Heart right ventricle (tissue), 16 donors: Measurements from ENCODE around the gene PTPRN2. TPM values are rescaled to one million over a fixed set of nuclear protein-coding genes. Genes with fewer than 3 reads are reported as not detected.

ENCODE experiments used
- ATAC-seq, 8 donors: fragments of 200-7000 bp; cut with Tn5 transposase; one replicate each; pipeline ENCODE4 v1.9.1; 2020; ENCODE audit warnings: mild to moderate bottlenecking in 8 of 8, moderate library complexity in 8 of 8, moderate number of reproducible peaks in 1 of 8
- DNase-seq, 2 donors: peaks; one replicate each; pipeline ENCODE4 v3.0.0-alpha.2; 2020
- H3K27ac ChIP-seq, 10 donors: fragments of 200-600 bp; sonication (generic) in 2 of 10; one replicate each; pipeline versions ENCODE4 v1.5.0 to v1.8.0; 2020 to 2022; ENCODE audit warnings: mild to moderate bottlenecking in 3 of 10
- H3K27me3 ChIP-seq, 7 donors: fragments of 200-600 bp; one replicate each; pipeline ENCODE4 v1.8.0; 2021 to 2022; ENCODE audit warnings: mild to moderate bottlenecking in 2 of 7
- H3K36me3 ChIP-seq, 9 donors: fragments of 200-600 bp; sonication (generic) in 1 of 9; one replicate each; pipeline versions ENCODE4 v1.5.0 to v1.8.0; 2020 to 2022; ENCODE audit warnings: mild to moderate bottlenecking in 2 of 9
- H3K4me1 ChIP-seq, 9 donors: fragments of 200-600 bp; sonication (generic) in 1 of 9; one replicate each; pipeline versions ENCODE4 v1.5.0 to v1.8.0; 2020 to 2022; ENCODE audit warnings: mild to moderate bottlenecking in 4 of 9
- H3K4me3 ChIP-seq, 10 donors: fragments of 200-600 bp; sonication (generic) in 2 of 10; one replicate each; pipeline versions ENCODE4 v1.5.0 to v1.8.0; 2020 to 2022; ENCODE audit warnings: mild to moderate bottlenecking in 7 of 10, moderate library complexity in 2 of 10
- H3K9me3 ChIP-seq, 11 donors: fragments of 200-600 bp in 10 of 11; sonication (generic) in 2 of 11; one replicate each; pipeline versions ENCODE4 v1.5.0 to v1.8.0; 2013 to 2022; ENCODE audit warnings: mild to moderate bottlenecking in 2 of 11, control low read depth in 1 of 11, moderate library complexity in 1 of 11
- WGBS, 2 donors: extraction: QIAGEN DNeasy Blood & Tissue Kit; methylation state at CpG; one replicate each; pipeline ENCODE4 v1.1.7; 2013; ENCODE audit warnings: inconsistent platforms in 1 of 2; 5-methylcytosine and 5-hydroxymethylcytosine counted together
- intact Hi-C, 10 donors: fragments of 100-400 bp; cut with DNase I; formaldehyde crosslinking; loops; one replicate each; pipeline versions ENCODE4 v1.11.1 to v1.14.2; 2022
- polyA plus RNA-seq, 2 donors: library from polyadenylated mRNA; stranded (reverse); fragments of 200-250 nt; gene quantifications; one replicate each; pipeline ENCODE4 v1.2.3, GENCODE V29; 2013
- total RNA-seq, 10 donors: library from RNA; stranded (reverse); fragmentation: NEBNext Ultra II Directional in 3 of 10; extraction: Animal tissue kit (Norgen Biotek cat#: 25700) in 3 of 10; gene quantifications; one replicate each; pipeline versions ENCODE4 v1.2.1 to v1.2.4, GENCODE V29; 2021 to 2023
- TF ChIP-seq, protein P1 (sequence below), 9 donors: fragments of 200-600 bp; sonication (generic) in 2 of 9; IDR thresholded peaks; one replicate each; pipeline versions ENCODE4 v1.5.0 to v1.8.0; 2021 to 2022; ENCODE audit warnings: antibody characterized with exemption in 9 of 9, mild to moderate bottlenecking in 5 of 9, moderate library complexity in 1 of 9
- donor health status: Arrhythmogenic right ventricular cardiomyopathy.
- donor health status: ischemic (EF 13 %, LVEDD 7.1; RV severe dilation, severe dysfunction).
- donor health status: healthy with polysubstance abuse.
- donor health status: DM: no; HTN: yes; CAD: no.
- donor health status: DM: no; HTN: no; CAD: no.
- donor health status: ischemic (EF 25% LVEDD 6.9; RV normal size, moderate dysfunction).
- donor health status: ischemic (EF 25% LVEDD 5.7; RV mildly dilated, moderate dysfunction).
- donor health status: healthy.
- donor health status: DM: yes; HTN: yes; CAD: no.
- donor health status: Ischemic cardiomyopathy.
- donor health status: ischemic (EF 35%, LVEDD 5.7; RV mildly dilated, moderate dysfunction).
- donor health status: nonischemic (EF 11% LVEDD 7.7; RV severe dilation, severe dysfunction).
- donor health status: DM: yes; HTN: yes; CAD: no.
- donor health status: PGD.
- donor health status: ischemic (EF 29% LVEDD 5.4; RV normal size, mild dysfunction).
- donor health status: nonischemic (EF 23%, LVEDD 6.1; RV moderate dilation, normal function).

Gene PTPRN2
- total and polyA plus RNA-seq, 12 donors = 0.82 to 1.8 (median 1.3) TPM

DNA sequence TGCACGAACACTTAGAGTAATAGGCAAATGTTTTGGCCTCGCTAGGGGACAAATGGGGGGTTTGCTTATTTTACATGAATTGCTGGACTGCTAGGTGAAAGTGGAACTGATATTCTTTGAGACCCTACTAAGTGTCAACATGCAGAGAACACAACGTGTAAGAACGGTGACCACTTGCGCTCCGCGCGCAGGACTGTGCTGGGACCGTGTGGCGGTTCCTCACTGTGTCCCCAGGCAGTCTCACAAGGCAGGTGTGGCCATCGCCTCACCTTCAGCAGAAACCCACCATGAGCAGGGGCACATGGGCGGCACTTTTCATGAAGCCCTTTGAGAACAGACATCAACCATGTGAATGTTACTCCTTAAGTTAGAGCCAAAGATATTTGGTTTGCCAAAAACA is 27.2 kb downstream of the PTPRN2 start:
- no peaks in the 10 kb centered on the region for H3K9me3 ChIP-seq
- intact Hi-C loops = loop anchor here in 1 of 10 donors (5.0 kb wide), 1 partner anchor 1923 kb away; no protein-coding TSS in a partner anchor
- no peak overlapping the region for H3K4me3 ChIP-seq
- H3K36me3 ChIP-seq = no peaks in the 10 kb centered on the region
- TF ChIP-seq, protein P1, sequence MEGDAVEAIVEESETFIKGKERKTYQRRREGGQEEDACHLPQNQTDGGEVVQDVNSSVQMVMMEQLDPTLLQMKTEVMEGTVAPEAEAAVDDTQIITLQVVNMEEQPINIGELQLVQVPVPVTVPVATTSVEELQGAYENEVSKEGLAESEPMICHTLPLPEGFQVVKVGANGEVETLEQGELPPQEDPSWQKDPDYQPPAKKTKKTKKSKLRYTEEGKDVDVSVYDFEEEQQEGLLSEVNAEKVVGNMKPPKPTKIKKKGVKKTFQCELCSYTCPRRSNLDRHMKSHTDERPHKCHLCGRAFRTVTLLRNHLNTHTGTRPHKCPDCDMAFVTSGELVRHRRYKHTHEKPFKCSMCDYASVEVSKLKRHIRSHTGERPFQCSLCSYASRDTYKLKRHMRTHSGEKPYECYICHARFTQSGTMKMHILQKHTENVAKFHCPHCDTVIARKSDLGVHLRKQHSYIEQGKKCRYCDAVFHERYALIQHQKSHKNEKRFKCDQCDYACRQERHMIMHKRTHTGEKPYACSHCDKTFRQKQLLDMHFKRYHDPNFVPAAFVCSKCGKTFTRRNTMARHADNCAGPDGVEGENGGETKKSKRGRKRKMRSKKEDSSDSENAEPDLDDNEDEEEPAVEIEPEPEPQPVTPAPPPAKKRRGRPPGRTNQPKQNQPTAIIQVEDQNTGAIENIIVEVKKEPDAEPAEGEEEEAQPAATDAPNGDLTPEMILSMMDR (IDR thresholded peaks at IDR 0.05) = no peak
- H3K27me3 ChIP-seq = peaks cover 0 to 45% (median 27%) of the 10 kb centered on the region in 7 donors
- WGBS, 2 donors = 93 to 97% methylated on average over 12 of the region's 12 CpGs
- no peaks in the 10 kb centered on the region for H3K4me1 ChIP-seq
- H3K27ac ChIP-seq = no peak overlapping the region
- DNase-seq = no peak
- no peak for ATAC-seq

GRCh38 chr7:158559356-158559755 is 28.3 kb downstream of the PTPRN2 start:
- intact Hi-C loops = no loop called here
- 78 to 81% methylated on average over 6 of the region's 6 CpGs for WGBS, 2 donors
- Histone ChIP-seq H3K4me3 (no peak overlapping the region), H3K36me3 (no peaks in the 10 kb centered on the region), H3K27ac (no peak overlapping the region), H3K27me3 (peaks cover 0 to 44% (median 21%) of the 10 kb centered on the region in 7 donors), H3K9me3 (no peaks in the 10 kb centered on the region), H3K4me1 (no peaks in the 10 kb centered on the region)
- ATAC-seq (no peak), DNase-seq (no peak)
- TF ChIP-seq, protein P1 (IDR thresholded peaks at IDR 0.05) = no peak

DNA sequence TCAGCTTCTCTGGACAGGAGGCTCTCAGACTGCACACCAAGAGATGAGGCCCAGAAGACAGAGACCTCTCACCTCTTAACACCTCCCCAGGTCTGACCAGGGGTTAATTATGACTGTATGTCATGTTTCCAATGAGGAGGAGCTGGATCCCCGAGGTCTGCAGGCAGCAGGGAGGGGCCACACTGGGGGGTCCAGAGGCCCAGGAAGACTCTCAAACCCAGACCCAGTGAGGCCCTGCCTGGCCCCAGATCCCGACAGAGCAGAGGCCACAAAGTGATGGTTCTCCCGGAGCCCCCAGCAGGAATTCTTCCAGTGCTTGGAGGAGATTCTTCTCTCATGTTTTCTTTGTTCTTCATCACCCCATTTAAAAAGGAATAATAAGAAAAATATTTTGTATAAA is 28.8 kb downstream of the PTPRN2 start:
- 53 to 54% methylated on average over 3 of the region's 3 CpGs for WGBS, 2 donors
- peaks cover 0 to 39% (median 22%) of the 10 kb centered on the region in 7 donors for H3K27me3 ChIP-seq

DNA sequence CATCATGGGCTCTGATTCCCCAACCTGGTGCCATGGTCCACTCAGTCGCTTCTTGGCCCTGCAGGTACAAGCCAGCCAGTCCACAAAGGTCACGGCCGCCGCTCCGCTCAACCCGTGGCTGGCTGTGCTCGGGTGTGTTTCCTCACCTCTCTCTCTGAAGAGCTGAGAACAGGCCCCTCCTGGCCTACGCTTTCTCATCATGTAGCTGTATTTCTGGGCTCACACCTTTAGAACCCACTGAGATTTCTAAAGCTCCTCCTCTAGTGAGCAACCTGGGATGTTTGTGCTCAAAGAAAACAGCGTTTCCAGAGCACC is 30.2 kb downstream of the PTPRN2 start:
- H3K27me3 ChIP-seq = peaks cover 0 to 33% (median 18%) of the 10 kb centered on the region in 7 donors
- no peaks in the 10 kb centered on the region for H3K4me1 ChIP-seq
- no peaks in the 10 kb centered on the region for H3K36me3 ChIP-seq
- ATAC-seq (no peak), DNase-seq (no peak)
- TF ChIP-seq, protein P1 (IDR thresholded peaks at IDR 0.05) = no peak
- H3K27ac ChIP-seq = no peak overlapping the region
- intact Hi-C loops = no loop called here
- 91 to 92% methylated on average over 9 of the region's 9 CpGs for WGBS, 2 donors
- no peak overlapping the region for H3K4me3 ChIP-seq
- H3K9me3 ChIP-seq = no peaks in the 10 kb centered on the region

More for the DNA sequence above, 28.8 kb downstream of the PTPRN2 start:
- DNase-seq (no peak), ATAC-seq (no peak)
- Histone ChIP-seq H3K4me1 (no peaks in the 10 kb centered on the region), H3K9me3 (no peaks in the 10 kb centered on the region), H3K36me3 (no peaks in the 10 kb centered on the region), H3K27ac (no peak overlapping the region), H3K4me3 (no peak overlapping the region)
- TF ChIP-seq, protein P1 (IDR thresholded peaks at IDR 0.05) = no peak
- intact Hi-C loops = no loop called here
